Measurements from ENCODE around the gene NDUFB2. TPM values are rescaled to one million over a fixed set of nuclear protein-coding genes. Genes with fewer than 3 reads are reported as not detected.

Gene NDUFB2
- total and polyA plus RNA-seq, 2 of the 13 experiments (the other 11 are each of a cell fraction or from before 2014, with no cell fraction given): 206 to 221 TPM

DNA sequence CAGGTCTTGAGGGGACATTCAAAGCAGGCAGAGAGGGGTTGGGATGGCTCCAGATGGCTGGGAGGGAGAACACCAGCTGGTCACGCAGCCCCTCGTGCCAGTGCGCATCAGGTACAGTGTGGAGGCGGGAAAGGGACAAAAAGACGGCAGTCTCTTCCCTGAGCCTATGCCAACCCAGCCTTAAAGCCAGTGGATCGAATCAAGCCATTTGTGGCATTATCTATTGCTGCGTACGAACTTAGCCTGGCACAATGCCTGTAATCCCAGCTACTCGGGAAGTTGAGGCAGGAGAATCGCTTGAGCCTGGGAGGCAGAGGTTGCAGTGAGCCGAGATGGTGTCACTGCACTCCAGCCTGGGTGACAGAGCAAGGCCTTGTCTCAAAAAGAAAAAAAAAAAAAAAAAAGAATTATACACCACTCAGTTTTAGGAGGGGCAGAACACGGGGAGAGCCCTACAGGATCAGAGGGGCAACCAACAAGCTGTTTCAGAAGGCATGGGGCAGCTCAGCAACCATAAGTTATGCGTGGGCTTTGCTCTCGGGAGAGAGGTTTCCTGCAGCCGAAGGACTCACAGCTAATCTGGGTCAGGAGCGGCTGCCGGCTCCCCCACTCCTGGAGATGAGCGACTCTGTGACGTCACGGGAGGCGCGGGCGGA is 356 bp upstream of the NDUFB2 start (continued):
- TF ChIP-seq KIAA2018 (CRISPR knock-in tag; IDR thresholded peaks at IDR 0.05; ENCODE audit: borderline replicate concordance) (no peak), MIXL1 (CRISPR knock-in tag; IDR thresholded peaks at IDR 0.05) (no peak), HMG20A (CRISPR knock-in tag; IDR thresholded peaks at IDR 0.05; ENCODE audit: borderline replicate concordance) (no peak), MXD4 (CRISPR knock-in tag; IDR thresholded peaks at IDR 0.05) (no peak), ZSCAN12 (CRISPR knock-in tag; IDR thresholded peaks at IDR 0.05) (no peak), ZNF451 (CRISPR knock-in tag; IDR thresholded peaks at IDR 0.05) (no peak; the same call in 1 of the 2 replicates), ZNF740 (CRISPR knock-in tag; IDR thresholded peaks at IDR 0.05) (peak; percentile 96), ZNF704 (CRISPR knock-in tag; IDR thresholded peaks at IDR 0.05; ENCODE audit: borderline replicate concordance) (no peak), SMAD1 (CRISPR knock-in tag; IDR thresholded peaks at IDR 0.05; ENCODE audit: borderline replicate concordance, low read depth) (no peak), REXO4 (CRISPR knock-in tag; IDR thresholded peaks at IDR 0.05; ENCODE audit: borderline replicate concordance) (no peak), SP4 (CRISPR knock-in tag; IDR thresholded peaks at IDR 0.05) (no peak), ZSCAN21 (CRISPR knock-in tag; IDR thresholded peaks at IDR 0.05; ENCODE audit: borderline replicate concordance) (no peak), CTCF (CRISPR knock-in tag; IDR thresholded peaks at IDR 0.05) (no peak)
- TF ChIP-seq, protein P1, sequence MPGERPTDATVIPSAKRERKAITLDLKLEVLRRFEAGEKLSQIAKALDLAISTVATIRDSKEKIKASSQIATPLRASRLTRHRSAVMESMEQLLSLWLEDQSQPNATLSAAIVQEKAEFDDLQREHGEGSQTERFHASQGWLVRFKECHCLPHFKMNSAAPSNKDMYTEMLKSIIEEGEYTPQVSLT (CRISPR knock-in tag; IDR thresholded peaks at IDR 0.05; ENCODE audit: borderline replicate concordance, low read depth): 0 out of 2 replicates have a peak, but pooled peaks have one; percentile 7
- TF ChIP-seq, protein P2, sequence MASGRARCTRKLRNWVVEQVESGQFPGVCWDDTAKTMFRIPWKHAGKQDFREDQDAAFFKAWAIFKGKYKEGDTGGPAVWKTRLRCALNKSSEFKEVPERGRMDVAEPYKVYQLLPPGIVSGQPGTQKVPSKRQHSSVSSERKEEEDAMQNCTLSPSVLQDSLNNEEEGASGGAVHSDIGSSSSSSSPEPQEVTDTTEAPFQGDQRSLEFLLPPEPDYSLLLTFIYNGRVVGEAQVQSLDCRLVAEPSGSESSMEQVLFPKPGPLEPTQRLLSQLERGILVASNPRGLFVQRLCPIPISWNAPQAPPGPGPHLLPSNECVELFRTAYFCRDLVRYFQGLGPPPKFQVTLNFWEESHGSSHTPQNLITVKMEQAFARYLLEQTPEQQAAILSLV (CRISPR knock-in tag; IDR thresholded peaks at IDR 0.05; ENCODE audit: borderline replicate concordance): no peak
